Myocyte (in vitro differentiated cells): ENCODE results near the gene CHMP4B. TPM values are rescaled to one million over a fixed set of nuclear protein-coding genes. Genes with fewer than 3 reads are reported as not detected.

ENCODE experiments used
- DNase-seq: peaks from one replicate; pipeline ENCODE4 v3.0.0-alpha.2; 2012; ENCODE audit warnings: low read depth
- total RNA-seq: library from RNA; depleted of rRNA; stranded (reverse); fragments of >200 nt; gene quantifications from 2 replicates; pipeline ENCODE4 v1.2.3, GENCODE V29; 2014

The CHMP4B gene
- total RNA-seq, 1 donor from 2014 or later: 88.5 TPM

DNA sequence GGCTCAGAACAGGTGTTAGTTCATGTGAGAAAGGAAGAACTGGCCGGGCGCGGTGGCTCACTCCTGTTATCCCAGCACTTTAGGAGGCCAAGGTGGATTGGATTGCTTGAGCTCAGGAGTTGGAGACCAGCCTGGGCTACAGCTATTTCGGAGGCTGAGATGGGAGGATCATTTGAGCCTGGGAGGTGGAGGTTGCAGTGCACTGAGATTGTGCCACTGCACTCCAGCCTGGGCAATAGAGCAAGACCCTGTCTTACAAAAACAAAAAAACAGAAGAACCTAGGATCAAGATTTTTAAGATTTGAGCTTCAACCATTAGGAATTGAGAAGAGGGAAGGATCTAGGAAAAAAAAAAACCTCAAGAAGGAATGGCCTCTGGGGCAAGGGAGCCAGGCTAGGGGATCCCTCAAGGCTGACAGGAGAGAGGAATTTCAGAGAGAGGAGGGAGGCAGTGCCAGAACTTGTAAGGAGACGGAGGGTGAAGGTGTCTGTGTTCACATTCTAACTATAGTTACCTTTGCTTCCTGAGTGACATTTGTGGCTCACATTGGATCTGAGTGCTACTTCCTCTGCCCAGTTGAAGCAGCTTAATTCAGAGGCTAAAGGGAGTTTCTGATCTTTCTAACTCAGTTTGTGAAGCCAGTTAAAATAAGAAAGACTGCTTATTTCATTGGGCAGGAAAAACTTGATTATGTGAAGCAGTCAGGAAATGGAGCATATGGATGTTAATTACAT is 26.1 kb downstream of the CHMP4B start:
- no peak for DNase-seq

DNA sequence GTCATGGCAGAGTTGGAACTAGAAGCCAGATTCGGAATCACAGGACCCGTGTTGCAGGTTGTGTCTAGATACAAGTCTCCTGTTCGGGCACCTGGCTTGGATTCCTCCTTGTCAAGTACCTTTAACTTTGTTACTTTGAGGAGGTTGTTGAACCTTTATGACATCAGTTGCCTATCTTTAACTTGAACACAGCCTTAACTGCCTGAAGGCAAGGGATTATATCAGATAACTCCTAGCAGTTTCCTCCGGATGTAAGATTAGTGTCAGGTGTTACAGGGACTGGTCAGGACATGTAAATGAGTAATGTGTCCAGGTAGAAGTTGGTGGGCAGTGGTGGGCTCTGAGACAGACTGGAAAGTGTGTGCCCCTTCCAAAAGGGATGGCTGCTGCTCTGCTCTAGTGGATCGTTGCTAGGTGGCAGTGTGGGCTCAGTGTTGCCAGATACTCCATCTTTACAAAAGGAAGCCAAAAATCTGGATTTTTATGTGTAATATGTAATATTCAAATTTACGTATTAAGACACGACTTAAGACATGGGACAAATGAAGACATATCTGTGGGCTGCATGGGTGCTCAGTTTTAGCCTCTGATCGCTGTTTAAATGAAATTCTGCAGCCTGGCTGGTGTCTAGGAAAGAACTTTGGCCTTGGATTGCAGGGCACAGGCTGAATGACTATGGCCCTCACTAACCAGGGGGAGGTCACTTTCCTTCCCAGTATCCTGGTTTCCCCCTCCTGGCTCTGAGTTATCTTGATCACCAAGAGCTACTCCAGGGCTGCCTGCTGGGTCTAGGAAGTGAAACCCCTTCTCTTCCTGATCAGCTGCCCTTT is 27.1 kb downstream of the CHMP4B start:
- DNase-seq: no peak

DNA sequence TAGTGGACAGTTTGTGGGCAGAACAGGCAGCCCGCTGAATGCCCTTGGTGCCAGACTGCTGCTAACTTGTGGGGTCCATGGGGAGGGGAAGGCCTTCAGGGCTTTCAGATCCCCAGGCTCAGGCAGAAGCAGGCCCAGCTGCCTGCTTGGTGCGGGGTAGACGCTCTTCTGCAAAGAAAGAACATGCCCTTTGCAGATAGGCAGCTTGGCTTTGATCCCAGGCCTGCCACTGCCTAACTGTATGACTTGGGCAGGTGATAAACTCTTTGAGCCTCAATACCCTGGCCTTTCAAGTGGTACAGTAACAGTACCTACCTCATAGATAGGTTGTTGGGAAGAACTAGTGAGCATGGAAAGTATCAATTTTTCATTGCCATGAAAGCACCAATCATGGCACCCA is 28.4 kb downstream of the CHMP4B start:
- peak; percentile 72 for DNase-seq

- no peak for DNase-seq
Observed at GRCh38 chr20:33840160-33840559, 29.0 kb downstream of the CHMP4B start.

GRCh38 chr20:33840759-33841435 is 29.7 kb downstream of the CHMP4B start:
- no peak for DNase-seq

DNA sequence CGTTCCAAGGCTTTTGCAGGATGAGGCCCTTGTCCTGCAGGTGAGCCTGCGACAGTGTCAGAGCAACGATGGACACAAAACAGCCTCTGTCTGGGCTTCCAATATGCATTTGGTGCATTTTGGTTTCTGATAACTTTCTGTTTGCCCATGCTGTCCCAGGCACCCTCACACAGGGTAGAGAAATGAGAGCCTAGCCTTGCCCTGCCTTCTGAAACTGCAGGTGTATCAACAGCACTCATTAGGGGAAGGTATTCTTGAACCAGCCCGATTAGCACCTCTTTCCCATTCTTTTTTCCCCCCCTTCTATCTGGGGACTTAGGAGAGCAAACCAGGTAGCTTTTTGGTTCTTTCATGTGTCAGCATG is 30.3 kb downstream of the CHMP4B start:
- DNase-seq: no peak

- no peak for DNase-seq
Observed at GRCh38 chr20:33842346-33842745, 31.2 kb downstream of the CHMP4B start.

DNA sequence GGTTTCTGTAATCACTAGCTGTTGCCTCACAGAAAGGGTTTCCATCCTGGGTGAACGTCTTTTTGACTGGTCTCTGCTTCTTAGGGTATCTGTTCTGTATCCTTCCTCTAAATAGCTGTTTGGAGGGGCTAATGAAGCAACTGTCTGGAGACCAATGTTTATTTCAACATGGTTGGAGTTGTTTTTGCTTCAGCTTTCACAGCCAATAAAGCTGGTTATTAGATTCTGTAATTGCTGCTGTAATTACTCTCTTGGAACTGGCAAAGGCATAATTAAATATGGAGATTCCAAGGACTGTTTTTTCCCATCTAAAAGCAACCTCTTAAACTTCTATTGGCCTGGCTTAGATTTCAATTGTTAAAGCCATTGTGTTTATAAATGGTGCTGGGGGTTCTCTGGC is 31.9 kb downstream of the CHMP4B start:
- DNase-seq: no peak

DNA sequence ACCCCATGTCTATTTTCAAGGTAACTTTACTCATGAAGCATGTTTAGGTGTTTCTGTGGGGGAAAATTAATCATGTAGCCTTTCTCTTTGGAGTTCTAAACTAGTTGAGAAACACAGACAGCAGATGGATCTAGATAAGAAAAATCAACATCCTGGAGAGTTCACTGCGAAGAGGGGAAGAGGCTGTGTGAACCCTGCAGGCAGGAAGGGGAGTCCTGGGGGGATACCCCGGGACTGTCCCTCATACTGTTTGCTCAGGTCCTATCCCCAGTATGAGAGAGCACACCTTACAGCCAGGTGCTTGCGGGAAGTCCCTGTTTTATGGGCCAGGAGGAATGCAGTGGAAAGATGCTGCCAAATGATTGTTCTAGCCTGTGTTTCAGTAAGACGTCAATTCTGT is 32.7 kb downstream of the CHMP4B start:
- no peak for DNase-seq

- peak; percentile 37 for DNase-seq
Observed at GRCh38 chr20:33846291-33846935, 35.3 kb downstream of the CHMP4B start.

DNA sequence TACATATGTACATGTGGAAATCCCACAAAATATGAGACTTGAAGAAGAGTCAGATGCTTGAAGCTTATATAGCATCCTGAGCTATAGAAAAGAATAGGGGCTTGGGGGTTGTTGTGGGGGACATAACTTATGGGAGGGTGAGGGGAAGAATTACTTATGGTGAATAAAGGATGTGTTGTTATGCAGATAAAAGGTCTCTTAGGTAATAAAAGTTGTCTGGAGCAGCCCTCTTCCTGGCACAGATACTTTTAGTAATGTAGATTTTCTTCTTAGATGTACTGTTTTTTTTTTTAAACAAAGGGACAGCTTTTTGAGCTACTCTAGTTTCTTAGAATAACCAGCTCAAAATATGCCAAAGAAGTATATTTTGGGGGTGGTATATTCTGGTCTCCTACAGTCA is 35.9 kb downstream of the CHMP4B start:
- DNase-seq: no peak

DNA sequence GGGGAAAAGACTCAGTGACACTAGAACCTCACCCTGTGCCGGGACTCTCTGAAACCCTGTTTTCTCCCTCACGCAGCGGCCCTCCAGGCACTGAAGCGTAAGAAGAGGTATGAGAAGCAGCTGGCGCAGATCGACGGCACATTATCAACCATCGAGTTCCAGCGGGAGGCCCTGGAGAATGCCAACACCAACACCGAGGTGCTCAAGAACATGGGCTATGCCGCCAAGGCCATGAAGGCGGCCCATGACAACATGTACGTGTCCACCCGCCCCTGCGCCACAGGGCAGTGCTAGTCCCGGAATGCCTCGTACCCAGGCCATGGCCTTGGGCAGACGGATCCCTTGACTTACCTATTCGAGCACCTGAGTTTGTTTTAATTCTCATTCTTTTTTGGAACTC is 37.2 kb downstream of the CHMP4B start:
- no peak for DNase-seq

DNA sequence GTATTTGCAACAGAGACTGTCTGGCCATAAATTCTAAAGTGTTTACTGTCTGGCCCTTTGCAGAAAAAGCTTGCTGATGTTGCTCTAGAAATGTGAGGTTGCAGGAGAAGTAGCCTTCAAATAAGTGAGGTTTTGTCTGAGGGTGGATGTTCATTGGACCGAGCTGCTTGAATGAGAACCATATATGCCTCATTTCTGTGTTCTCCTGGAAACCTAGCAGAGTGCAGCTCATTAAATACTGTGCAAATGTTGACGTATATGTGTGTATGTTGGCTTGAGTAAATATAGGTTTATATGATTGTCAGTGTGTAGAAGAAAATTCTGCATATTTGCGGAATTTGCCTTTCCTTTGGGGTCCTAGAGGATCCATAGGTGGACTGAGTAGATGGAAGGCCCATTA is 39.0 kb downstream of the CHMP4B start:
- no peak for DNase-seq

- DNase-seq: peak; percentile 40
Observed at GRCh38 chr20:33851842-33852466, 40.8 kb downstream of the CHMP4B start.

GRCh38 chr20:33852626-33853506 is 41.7 kb downstream of the CHMP4B start:
- DNase-seq: no peak

GRCh38 chr20:33853507-33853813 is 42.3 kb downstream of the CHMP4B start:
- no peak for DNase-seq

- DNase-seq: no peak
Observed at GRCh38 chr20:33857722-33858563, 46.8 kb downstream of the CHMP4B start.

DNA sequence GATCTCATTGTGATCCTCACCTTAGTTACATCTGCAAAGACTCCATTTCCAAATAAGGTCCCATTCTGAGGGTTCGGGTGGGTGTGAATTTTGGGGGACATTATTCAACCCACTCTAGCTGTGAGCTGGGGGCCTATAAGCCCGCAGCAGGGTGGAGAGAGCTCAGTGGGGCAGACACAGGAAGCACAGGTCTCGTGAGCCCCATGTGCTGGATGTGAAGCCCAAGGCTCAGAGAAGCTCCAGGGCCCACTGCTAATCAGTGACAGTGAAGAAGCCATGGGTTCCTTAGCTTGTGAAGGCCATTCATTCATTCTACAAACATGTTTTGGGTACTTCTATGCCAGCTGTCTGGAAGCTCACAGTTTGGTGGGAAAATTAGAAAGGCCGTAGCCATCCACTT is 47.5 kb downstream of the CHMP4B start:
- DNase-seq: no peak

DNA sequence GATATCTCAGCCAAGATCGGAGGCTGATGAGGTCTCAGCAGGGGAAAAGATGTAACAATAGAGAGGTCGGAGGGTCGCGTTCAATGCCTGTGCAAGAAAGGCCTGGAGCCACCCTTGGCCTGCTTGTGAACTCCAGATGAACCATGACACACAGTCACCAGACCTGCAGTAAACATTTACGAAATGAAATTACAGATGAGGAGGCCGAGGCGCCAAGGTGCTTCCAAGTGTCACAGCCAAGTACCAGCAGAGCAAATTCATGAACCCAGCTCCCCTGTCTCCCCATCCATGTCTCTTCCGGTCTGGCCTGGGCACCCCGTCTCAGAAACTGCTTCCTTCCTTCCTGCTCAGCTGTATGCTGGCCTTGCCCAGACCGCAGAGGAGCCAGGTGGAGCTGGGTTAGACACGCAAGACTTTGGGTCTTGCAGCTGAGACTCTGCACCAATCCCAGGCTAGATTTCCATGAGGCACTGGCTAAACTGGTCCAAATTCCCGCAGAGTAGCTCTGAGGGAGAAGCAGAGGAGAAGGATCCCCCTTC is 48.1 kb downstream of the CHMP4B start:
- no peak for DNase-seq
